ENCODE results near the gene SERPINA9.

SERPINA9 gene

DNA sequence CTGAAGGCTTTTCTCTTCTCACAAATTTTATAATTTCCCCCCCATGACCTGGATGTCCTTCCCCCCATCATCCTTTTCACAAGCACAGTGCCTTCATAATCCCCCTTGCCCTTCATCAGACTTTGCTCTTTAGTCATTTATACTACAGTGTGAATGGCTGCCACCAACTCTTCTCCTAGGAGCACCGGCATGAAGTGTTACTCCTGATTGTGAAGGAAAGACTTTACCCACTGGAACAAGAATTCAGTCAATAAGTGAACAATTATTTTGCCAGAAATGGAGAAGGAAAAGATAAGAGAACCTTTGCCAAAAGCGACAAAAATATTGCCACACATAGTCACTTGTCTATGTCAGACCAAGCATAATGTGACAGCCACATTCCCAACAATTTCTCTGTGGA is 5.0 kb downstream of the SERPINA9 start:
- no peaks in the 10 kb centered on the region for H4K20me1 ChIP-seq (ENCODE audit: insufficient read depth, low read length)
- H3K36me3 ChIP-seq (replicated peaks; ENCODE audit: low read depth, low read length), result no peaks in the 10 kb centered on the region
- no peaks in the 10 kb centered on the region for H3K9me3 ChIP-seq (ENCODE audit: insufficient read depth, low read length)
- H3K4me3 ChIP-seq (ENCODE audit: low read length), result no peak overlapping the region
- H3K27me3 ChIP-seq (ENCODE audit: low read depth, low read length), result no peaks in the 10 kb centered on the region
- peaks cover 42% of the 10 kb centered on the region for H3K4me1 ChIP-seq (ENCODE audit: low read length)
- H3K4me2 ChIP-seq (ENCODE audit: low read length), result no peak overlapping the region
- no peak overlapping the region for H2AFZ ChIP-seq (ENCODE audit: low read depth, low read length)
- no peak overlapping the region for H3K27ac ChIP-seq (ENCODE audit: low read length)
- TF ChIP-seq, protein P1, sequence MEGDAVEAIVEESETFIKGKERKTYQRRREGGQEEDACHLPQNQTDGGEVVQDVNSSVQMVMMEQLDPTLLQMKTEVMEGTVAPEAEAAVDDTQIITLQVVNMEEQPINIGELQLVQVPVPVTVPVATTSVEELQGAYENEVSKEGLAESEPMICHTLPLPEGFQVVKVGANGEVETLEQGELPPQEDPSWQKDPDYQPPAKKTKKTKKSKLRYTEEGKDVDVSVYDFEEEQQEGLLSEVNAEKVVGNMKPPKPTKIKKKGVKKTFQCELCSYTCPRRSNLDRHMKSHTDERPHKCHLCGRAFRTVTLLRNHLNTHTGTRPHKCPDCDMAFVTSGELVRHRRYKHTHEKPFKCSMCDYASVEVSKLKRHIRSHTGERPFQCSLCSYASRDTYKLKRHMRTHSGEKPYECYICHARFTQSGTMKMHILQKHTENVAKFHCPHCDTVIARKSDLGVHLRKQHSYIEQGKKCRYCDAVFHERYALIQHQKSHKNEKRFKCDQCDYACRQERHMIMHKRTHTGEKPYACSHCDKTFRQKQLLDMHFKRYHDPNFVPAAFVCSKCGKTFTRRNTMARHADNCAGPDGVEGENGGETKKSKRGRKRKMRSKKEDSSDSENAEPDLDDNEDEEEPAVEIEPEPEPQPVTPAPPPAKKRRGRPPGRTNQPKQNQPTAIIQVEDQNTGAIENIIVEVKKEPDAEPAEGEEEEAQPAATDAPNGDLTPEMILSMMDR (IDR thresholded peaks at IDR 0.05; ENCODE audit: low read depth, low read length), result no peak
- TF ChIP-seq EZH2phosphoT487 (IDR thresholded peaks at IDR 0.05; ENCODE audit: low read depth), result no peak
- H3K9ac ChIP-seq (ENCODE audit: low read length), result no peak overlapping the region
- H3K79me2 ChIP-seq (ENCODE audit: low read length), result no peaks in the 10 kb centered on the region

DNA sequence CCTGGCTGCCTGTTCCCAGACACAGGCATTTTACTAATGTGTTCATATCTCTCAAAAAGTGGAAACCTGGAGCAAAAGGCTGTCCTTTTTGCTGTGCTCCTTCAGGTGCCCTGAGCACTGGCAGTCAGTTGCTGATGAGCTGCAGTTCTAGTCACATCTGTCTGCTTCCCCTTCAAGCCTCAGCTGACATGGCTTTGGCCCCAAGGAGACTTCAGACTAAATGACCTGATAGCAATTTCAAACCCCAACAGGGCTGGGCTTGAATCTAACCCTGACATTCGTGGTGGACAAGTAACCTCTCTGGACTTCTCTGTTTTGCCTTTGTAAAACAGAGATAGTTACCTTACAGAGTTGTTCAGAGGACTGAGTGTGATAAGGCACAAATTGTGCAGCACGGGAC is 5.7 kb downstream of the SERPINA9 start:
- Histone ChIP-seq H3K4me1 (ENCODE audit: low read length) (peaks cover 38% of the 10 kb centered on the region), H3K27ac (ENCODE audit: low read length) (no peak overlapping the region), H2AFZ (ENCODE audit: low read depth, low read length) (no peak overlapping the region), H3K4me3 (ENCODE audit: low read length) (no peak overlapping the region), H3K9me3 (ENCODE audit: insufficient read depth, low read length) (no peaks in the 10 kb centered on the region), H3K79me2 (ENCODE audit: low read length) (no peaks in the 10 kb centered on the region), H3K36me3 (replicated peaks; ENCODE audit: low read depth, low read length) (no peaks in the 10 kb centered on the region), H3K9ac (ENCODE audit: low read length) (no peak overlapping the region), H3K4me2 (ENCODE audit: low read length) (no peak overlapping the region), H4K20me1 (ENCODE audit: insufficient read depth, low read length) (no peaks in the 10 kb centered on the region), H3K27me3 (ENCODE audit: low read depth, low read length) (no peaks in the 10 kb centered on the region)
- TF ChIP-seq, protein P1 (IDR thresholded peaks at IDR 0.05; ENCODE audit: low read depth, low read length), result no peak
- TF ChIP-seq EZH2phosphoT487 (IDR thresholded peaks at IDR 0.05; ENCODE audit: low read depth), result no peak

DNA sequence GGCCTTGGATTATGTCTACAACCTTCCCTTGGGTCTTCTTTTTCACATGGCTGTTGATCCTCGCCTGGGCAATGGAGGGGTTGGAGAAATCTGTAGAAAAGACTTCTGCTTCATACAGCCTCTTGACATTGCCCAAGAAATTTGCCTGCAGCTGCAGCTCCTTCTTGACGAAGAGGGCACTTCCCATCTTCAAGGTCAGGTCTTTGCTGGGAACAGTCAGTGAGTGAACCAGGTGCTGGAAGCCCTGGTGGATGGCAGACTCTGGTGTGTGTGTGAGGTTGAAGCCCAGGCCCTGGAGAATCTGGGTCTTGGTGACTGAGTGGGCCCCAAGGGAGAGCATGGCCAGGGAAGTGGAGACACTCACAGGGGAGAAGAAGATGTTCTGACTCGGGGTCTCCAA is 6.7 kb downstream of the SERPINA9 start:
- Histone ChIP-seq H4K20me1 (ENCODE audit: insufficient read depth, low read length) (no peaks in the 10 kb centered on the region), H3K9me3 (ENCODE audit: insufficient read depth, low read length) (no peaks in the 10 kb centered on the region), H3K27me3 (ENCODE audit: low read depth, low read length) (no peaks in the 10 kb centered on the region), H3K79me2 (ENCODE audit: low read length) (no peaks in the 10 kb centered on the region), H3K4me2 (ENCODE audit: low read length) (no peak overlapping the region), H3K4me1 (ENCODE audit: low read length) (peaks cover 38% of the 10 kb centered on the region), H3K9ac (ENCODE audit: low read length) (no peak overlapping the region), H2AFZ (ENCODE audit: low read depth, low read length) (no peak overlapping the region), H3K36me3 (replicated peaks; ENCODE audit: low read depth, low read length) (no peaks in the 10 kb centered on the region), H3K27ac (ENCODE audit: low read length) (no peak overlapping the region), H3K4me3 (ENCODE audit: low read length) (no peak overlapping the region)
- TF ChIP-seq EZH2phosphoT487 (IDR thresholded peaks at IDR 0.05; ENCODE audit: low read depth), result no peak
- TF ChIP-seq, protein P1 (IDR thresholded peaks at IDR 0.05; ENCODE audit: low read depth, low read length), result no peak

DNA sequence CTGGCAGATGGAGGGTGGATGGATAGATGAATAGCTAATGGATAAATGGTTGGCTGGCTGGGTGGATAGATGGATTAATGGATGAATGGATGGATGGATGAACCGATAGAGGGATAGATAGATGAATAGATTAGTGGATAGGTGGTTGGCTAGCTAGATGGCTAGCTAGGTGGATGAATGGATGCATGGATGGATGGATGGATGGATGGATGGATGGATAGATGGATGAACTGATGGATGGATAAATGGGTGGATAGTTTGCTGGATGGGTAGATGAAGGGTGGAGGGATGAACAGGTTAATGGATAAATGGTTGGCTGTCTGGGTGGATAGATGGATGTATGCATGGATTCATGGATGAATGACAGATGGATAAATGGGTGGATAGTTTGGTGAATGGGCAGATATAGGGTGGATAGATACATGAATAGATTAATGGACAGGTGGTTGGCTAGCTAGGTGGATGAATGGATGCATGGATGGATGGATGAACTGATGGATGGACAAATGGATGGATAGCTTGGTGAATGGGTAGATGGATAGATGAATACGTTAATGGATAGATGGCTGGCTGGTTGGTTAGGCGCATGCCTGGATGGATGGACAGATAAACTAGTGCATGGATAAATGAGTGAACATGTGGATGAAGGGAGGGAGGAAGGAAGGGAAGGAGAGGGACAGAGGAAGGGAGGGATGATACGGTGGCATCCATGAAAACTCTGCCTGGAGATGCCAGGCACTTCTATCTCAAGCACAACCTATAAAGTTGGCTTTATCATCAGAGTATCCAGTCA is 8.1 kb downstream of the SERPINA9 start:
- no peaks in the 10 kb centered on the region for H3K79me2 ChIP-seq (ENCODE audit: low read length)
- TF ChIP-seq EZH2phosphoT487 (IDR thresholded peaks at IDR 0.05; ENCODE audit: low read depth), result no peak
- TF ChIP-seq, protein P1 (IDR thresholded peaks at IDR 0.05; ENCODE audit: low read depth, low read length), result no peak
- no peak overlapping the region for H3K27ac ChIP-seq (ENCODE audit: low read length)
- no peaks in the 10 kb centered on the region for H4K20me1 ChIP-seq (ENCODE audit: insufficient read depth, low read length)
- H3K9ac ChIP-seq (ENCODE audit: low read length), result no peak overlapping the region
- H3K4me1 ChIP-seq (ENCODE audit: low read length), result peaks cover 27% of the 10 kb centered on the region
- H3K4me2 ChIP-seq (ENCODE audit: low read length), result no peak overlapping the region
- H3K27me3 ChIP-seq (ENCODE audit: low read depth, low read length), result no peaks in the 10 kb centered on the region
- no peak overlapping the region for H2AFZ ChIP-seq (ENCODE audit: low read depth, low read length)
- H3K9me3 ChIP-seq (ENCODE audit: insufficient read depth, low read length), result no peaks in the 10 kb centered on the region
- H3K36me3 ChIP-seq (replicated peaks; ENCODE audit: low read depth, low read length), result no peaks in the 10 kb centered on the region
- H3K4me3 ChIP-seq (ENCODE audit: low read length), result no peak overlapping the region

Measured in OCI-LY3 (cell line).